Measurements from ENCODE around the gene TMEM184C. TPM values are rescaled to one million over a fixed set of nuclear protein-coding genes. Genes with fewer than 3 reads are reported as not detected.

The TMEM184C gene
- total and polyA plus RNA-seq, 2 experiments from 2014 or later = 15.1 to 42.2 TPM

DNA sequence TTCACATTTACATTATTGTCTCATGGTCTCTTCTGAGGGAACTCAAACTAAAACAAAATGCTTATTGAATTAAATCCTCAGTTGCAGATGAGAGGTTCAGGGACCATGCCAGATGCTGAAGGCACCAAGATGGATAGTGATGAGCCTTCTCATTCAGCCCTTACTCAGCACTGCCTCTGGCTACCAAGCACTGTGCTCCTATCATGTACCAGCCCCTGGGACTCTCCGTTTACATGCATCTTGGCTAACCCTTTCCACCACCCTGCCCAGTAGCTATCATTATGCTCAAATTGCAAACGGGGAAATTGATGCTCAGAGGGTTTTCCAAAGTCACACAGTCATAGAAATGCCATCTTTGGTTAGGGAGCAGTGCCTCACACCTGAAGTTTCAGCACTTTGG lies 22.6 kb upstream of the TMEM184C start (continued):
- no peak for TF ChIP-seq ZNF462 (CRISPR knock-in tag; IDR thresholded peaks at IDR 0.05)
- TF ChIP-seq CREB1 (CRISPR knock-in tag; IDR thresholded peaks at IDR 0.05; ENCODE audit: low read depth) = no peak
- TF ChIP-seq REST (IDR thresholded peaks at IDR 0.05; ENCODE audit: unreplicated experiment) = no peak
- TF ChIP-seq JUNB (IDR thresholded peaks at IDR 0.05; ENCODE audit: unreplicated experiment) = no peak
- no peak for TF ChIP-seq EZH2 (IDR thresholded peaks at IDR 0.05; ENCODE audit: low read depth, unreplicated experiment)

- H3K9me3 Mint-ChIP-seq = no peaks in the 10 kb centered on the region; the same call in 2 of the 3 replicates
- H3K4me3 Mint-ChIP-seq = no peak overlapping the region
- Histone ChIP-seq H3K4me1 (ENCODE audit: insufficient read depth) (peaks cover 3% of the 10 kb centered on the region; the same call in 1 of the 2 replicates), H3K79me2 (replicated peaks; ENCODE audit: insufficient read depth) (no peaks in the 10 kb centered on the region), H3K4me2 (no peak overlapping the region), H3K27me3 (ENCODE audit: insufficient read depth) (no peaks in the 10 kb centered on the region), H2AFZ (no peak overlapping the region), H3K27ac (ENCODE audit: low read depth) (no peak overlapping the region), H3K36me3 (ENCODE audit: insufficient read depth) (no peaks in the 10 kb centered on the region), H4K20me1 (replicated peaks; ENCODE audit: insufficient read depth) (no peaks in the 10 kb centered on the region), H3F3A (replicated peaks; ENCODE audit: low read depth) (no peaks in the 10 kb centered on the region), H3K4me3 (no peak overlapping the region), H3K9me2 (ENCODE audit: insufficient read depth) (0 out of 2 replicates have a peak, but pooled peaks cover 4% of the 10 kb centered on the region)
- H3K27ac Mint-ChIP-seq = no peak overlapping the region
- DNase-seq (ENCODE audit: low spot score) (no peak), ATAC-seq (no peak)
- no peaks in the 10 kb centered on the region for H3K36me3 Mint-ChIP-seq (ENCODE audit: low read depth)
- peaks cover 20% of the 10 kb centered on the region for H3K4me1 Mint-ChIP-seq
- H3K27me3 Mint-ChIP-seq (ENCODE audit: insufficient read depth, low read depth, poor library complexity) = no peaks in the 10 kb centered on the region
- TF ChIP-seq, protein P1, sequence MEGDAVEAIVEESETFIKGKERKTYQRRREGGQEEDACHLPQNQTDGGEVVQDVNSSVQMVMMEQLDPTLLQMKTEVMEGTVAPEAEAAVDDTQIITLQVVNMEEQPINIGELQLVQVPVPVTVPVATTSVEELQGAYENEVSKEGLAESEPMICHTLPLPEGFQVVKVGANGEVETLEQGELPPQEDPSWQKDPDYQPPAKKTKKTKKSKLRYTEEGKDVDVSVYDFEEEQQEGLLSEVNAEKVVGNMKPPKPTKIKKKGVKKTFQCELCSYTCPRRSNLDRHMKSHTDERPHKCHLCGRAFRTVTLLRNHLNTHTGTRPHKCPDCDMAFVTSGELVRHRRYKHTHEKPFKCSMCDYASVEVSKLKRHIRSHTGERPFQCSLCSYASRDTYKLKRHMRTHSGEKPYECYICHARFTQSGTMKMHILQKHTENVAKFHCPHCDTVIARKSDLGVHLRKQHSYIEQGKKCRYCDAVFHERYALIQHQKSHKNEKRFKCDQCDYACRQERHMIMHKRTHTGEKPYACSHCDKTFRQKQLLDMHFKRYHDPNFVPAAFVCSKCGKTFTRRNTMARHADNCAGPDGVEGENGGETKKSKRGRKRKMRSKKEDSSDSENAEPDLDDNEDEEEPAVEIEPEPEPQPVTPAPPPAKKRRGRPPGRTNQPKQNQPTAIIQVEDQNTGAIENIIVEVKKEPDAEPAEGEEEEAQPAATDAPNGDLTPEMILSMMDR (conservative IDR thresholded peaks at IDR 0.05; ENCODE audit: low read depth in 2 of 2) = peak; percentile 29 to 49; a peak in 3 of 4 replicates
Measured at GRCh38 chr4:147596377-147596776, 20.8 kb upstream of the TMEM184C start.
